NCI-H2029 treated with DMSO at 0.1 percent for 48 hours (cell line): ENCODE data around the gene FAM219A.
A peak's percentile ranks its signal among the peaks of the same experiment; 100 is the strongest.
"Not testable (repeated sequence)": the region's sequence is repeated elsewhere in the genome, so short reads cannot be mapped to it uniquely, and the experiment has no call there.

ENCODE experiments used
- DNase-seq: peaks from one replicate; lab custom pipeline; 2025; lab: John Stamatoyannopoulos, UW

Gene FAM219A

GRCh38 chr9:34376596-34377403 is 81.6 kb downstream of the FAM219A start, which contains the start of gene MYORG:
TSS of gene MYORG (minus strand) at chr9:34376898. CDS start at chr9:34372943, 3,955 bp downstream.
- DNase-seq = peak; percentile 93

GRCh38 chr9:34375901-34376595 is 82.3 kb downstream of the FAM219A start:
- no peak for DNase-seq

- no peak for DNase-seq
Observed at GRCh38 chr9:34374905-34375552, 83.3 kb downstream of the FAM219A start.

GRCh38 chr9:34374339-34374738 is 84.0 kb downstream of the FAM219A start:
- DNase-seq = no peak

GRCh38 chr9:34373749-34374148 is 84.6 kb downstream of the FAM219A start:
- DNase-seq = no peak

- no peak for DNase-seq
Observed at GRCh38 chr9:34372467-34373011, 85.8 kb downstream of the FAM219A start.

GRCh38 chr9:34371886-34372466 is 86.4 kb downstream of the FAM219A start:
- DNase-seq = no peak

GRCh38 chr9:34370970-34371880 is 87.1 kb downstream of the FAM219A start:
- no peak for DNase-seq

- no peak for DNase-seq
Observed at GRCh38 chr9:34370335-34370969, 87.9 kb downstream of the FAM219A start.

GRCh38 chr9:34369636-34370035 is 88.7 kb downstream of the FAM219A start:
- no peak for DNase-seq

GRCh38 chr9:34368796-34369195 is 89.6 kb downstream of the FAM219A start:
- DNase-seq = not testable (repeated sequence)

GRCh38 chr9:34367751-34368410 is 90.5 kb downstream of the FAM219A start:
- DNase-seq = not testable (repeated sequence)

- DNase-seq = no peak
Observed at GRCh38 chr9:34366365-34366764, 92.0 kb downstream of the FAM219A start.

- no peak for DNase-seq
Observed at GRCh38 chr9:34365282-34365681, 93.1 kb downstream of the FAM219A start.

- no peak for DNase-seq
Observed at GRCh38 chr9:34363619-34364351, 94.6 kb downstream of the FAM219A start.

- no peak for DNase-seq
Observed at GRCh38 chr9:34362614-34363214, 95.7 kb downstream of the FAM219A start.

- DNase-seq = not testable (repeated sequence)
Observed at GRCh38 chr9:34352957-34353356, 105.4 kb downstream of the FAM219A start.

GRCh38 chr9:34352122-34352652 is 106.2 kb downstream of the FAM219A start:
- DNase-seq = not testable (repeated sequence)
